GM23338 (cell line): Measurements from ENCODE around the gene DDB1. TPM values are rescaled to one million over a fixed set of nuclear protein-coding genes. Genes with fewer than 3 reads are reported as not detected.

Experiments
- ATAC-seq: fragments of 200-7000 bp; cut with Tn5 transposase; 3 replicates; pipeline ENCODE4 v1.9.1; 2020
- DNase-seq: peaks from one replicate; pipeline ENCODE4 v3.0.0-alpha.2; 2015; ENCODE audit warnings: low spot score
- H2AFZ ChIP-seq: fragments of 200-600 bp; sonication (generic); 2 replicates; pipeline ENCODE4 v1.8.0; 2016; ENCODE audit warnings: antibody characterized with exemption, mild to moderate bottlenecking, moderate library complexity
- H3F3A ChIP-seq: fragments of 200-600 bp; sonication (generic); replicated peaks from 2 replicates; pipeline ENCODE4 v1.8.0; 2017; ENCODE audit warnings: antibody characterized with exemption, mixed run types, low read depth
- H3K27ac ChIP-seq: fragments of 200-600 bp; sonication (generic); 2 replicates; pipeline ENCODE4 v1.6.1; 2016; ENCODE audit warnings: low read depth
- H3K27me3 ChIP-seq: fragments of 200-600 bp; sonication (generic); 2 replicates; pipeline ENCODE4 v1.8.0; 2016; ENCODE audit warnings: mild to moderate bottlenecking, mixed run types, moderate library complexity; ENCODE audit not compliant: insufficient read depth
- H3K36me3 ChIP-seq: fragments of 200-600 bp; sonication (generic); 2 replicates; pipeline ENCODE4 v1.8.0; 2016; ENCODE audit warnings: mild to moderate bottlenecking; ENCODE audit not compliant: insufficient read depth
- H3K4me1 ChIP-seq: fragments of 200-600 bp; sonication (generic); 2 replicates; pipeline ENCODE4 v1.8.0; 2016; ENCODE audit warnings: mild to moderate bottlenecking, moderate library complexity; ENCODE audit not compliant: insufficient read depth
- H3K4me2 ChIP-seq: fragments of 200-600 bp; sonication (generic); 2 replicates; pipeline ENCODE4 v1.7.1; 2017; ENCODE audit warnings: mixed run types
- H3K4me3 ChIP-seq: fragments of 200-600 bp; sonication (generic); 2 replicates; pipeline ENCODE4 v1.6.1; 2016; ENCODE audit warnings: mixed run types
- H3K79me2 ChIP-seq: fragments of 200-600 bp; sonication (generic); replicated peaks from 2 replicates; pipeline ENCODE4 v1.8.0; 2017; ENCODE audit warnings: mild to moderate bottlenecking; ENCODE audit not compliant: insufficient read depth
- H3K9me2 ChIP-seq: fragments of 200-600 bp; sonication (generic); 2 replicates; pipeline ENCODE4 v1.8.0; 2017; ENCODE audit not compliant: insufficient read depth
- H4K20me1 ChIP-seq: fragments of 200-600 bp; sonication (generic); replicated peaks from 2 replicates; pipeline ENCODE4 v1.8.0; 2017; ENCODE audit warnings: mild to moderate bottlenecking; ENCODE audit not compliant: insufficient read depth
- H3K27ac Mint-ChIP-seq: 2 replicates; pipeline ENCODE4 v1.8.0; 2020; ENCODE audit warnings: inconsistent platforms, mild to moderate bottlenecking, moderate library complexity, mixed read lengths
- H3K27me3 Mint-ChIP-seq: 3 replicates; pipeline ENCODE4 v1.8.0; 2022; ENCODE audit warnings: low read depth, mild to moderate bottlenecking, moderate library complexity, mixed read lengths, inconsistent platforms; ENCODE audit not compliant: insufficient read depth, poor library complexity
- H3K36me3 Mint-ChIP-seq: 3 replicates; pipeline ENCODE4 v1.8.0; 2021; ENCODE audit warnings: low read depth, mild to moderate bottlenecking, inconsistent platforms, moderate library complexity, mixed read lengths
- H3K4me1 Mint-ChIP-seq: 3 replicates; pipeline ENCODE4 v1.8.0; 2020; ENCODE audit warnings: mild to moderate bottlenecking, inconsistent platforms, mixed read lengths
- H3K4me3 Mint-ChIP-seq: 3 replicates; pipeline ENCODE4 v1.8.0; 2021; ENCODE audit warnings: moderate library complexity, mild to moderate bottlenecking, inconsistent platforms, mixed read lengths
- H3K9me3 Mint-ChIP-seq: 3 replicates; pipeline ENCODE4 v1.8.0; 2020; ENCODE audit warnings: moderate library complexity, mild to moderate bottlenecking, inconsistent platforms, mixed read lengths
- CREB1 ChIP-seq: fragments of 250-450 bp; sonication (Bioruptor Pico); IDR thresholded peaks from 2 replicates; pipeline ENCODE4 v1.5.0; 2020; ENCODE audit warnings: low read depth, mild to moderate bottlenecking, moderate library complexity
- EZH2 ChIP-seq: fragments of 200-600 bp; sonication (generic); IDR thresholded peaks from one replicate; pipeline ENCODE4 v1.8.0; 2017; ENCODE audit warnings: antibody characterized with exemption, mild to moderate bottlenecking, low read depth; ENCODE audit not compliant: unreplicated experiment
- EZH2phosphoT487 ChIP-seq: fragments of 200-600 bp; sonication (generic); IDR thresholded peaks from one replicate; pipeline ENCODE4 v1.8.1; 2018; ENCODE audit warnings: antibody characterized with exemption; ENCODE audit not compliant: unreplicated experiment
- JUNB ChIP-seq: IDR thresholded peaks from one replicate; pipeline ENCODE4 v1.6.1; 2016; ENCODE audit warnings: antibody characterized with exemption; ENCODE audit not compliant: unreplicated experiment
- NANOG ChIP-seq: IDR thresholded peaks from 2 replicates; pipeline ENCODE4 v1.6.1; 2016; ENCODE audit warnings: antibody characterized with exemption, borderline replicate concordance
- POLR2AphosphoS5 ChIP-seq: IDR thresholded peaks from 2 replicates; pipeline ENCODE4 v1.6.1; 2016; ENCODE audit warnings: antibody characterized with exemption, low read depth
- STAT1 ChIP-seq: IDR thresholded peaks from one replicate; pipeline ENCODE4 v1.6.1; 2016; ENCODE audit warnings: antibody characterized with exemption; ENCODE audit not compliant: unreplicated experiment
- ZNF114 ChIP-seq: fragments of 250-450 bp; sonication (Bioruptor Pico); IDR thresholded peaks from 2 replicates; pipeline ENCODE4 v1.5.0; 2020; ENCODE audit warnings: mild to moderate bottlenecking, moderate library complexity
- ZNF331 ChIP-seq: fragments of 250-450 bp; sonication (Bioruptor Pico); IDR thresholded peaks from 2 replicates; pipeline ENCODE4 v1.5.0; 2020; ENCODE audit warnings: low read depth, mild to moderate bottlenecking, moderate library complexity
- ZNF462 ChIP-seq: fragments of 250-450 bp; sonication (Bioruptor Pico); IDR thresholded peaks from 2 replicates; pipeline ENCODE4 v1.5.0; 2020; ENCODE audit warnings: mild to moderate bottlenecking, moderate library complexity
- polyA plus RNA-seq: library from polyadenylated mRNA; unstranded; fragments of >200 nt; fragmentation: Nextera tagmentation; extraction: Ambion mirVana; gene quantifications from 2 replicates; pipeline ENCODE4 v1.2.1, GENCODE V29; 2016
- total RNA-seq: library from RNA; depleted of rRNA; stranded (reverse); fragments of >200 nt; shearing (Covaris generic); gene quantifications from 2 replicates; pipeline ENCODE4 v1.2.3, GENCODE V29; 2014
- TF ChIP-seq, protein P1 (sequence below): IDR thresholded peaks from one replicate; pipeline ENCODE4 v1.6.1; 2018; ENCODE audit warnings: antibody characterized with exemption; ENCODE audit not compliant: unreplicated experiment
- TF ChIP-seq, protein P2 (sequence below), 2 experiments: fragments of 200-600 bp in 1 of 2; sonication (generic) in 1 of 2; conservative IDR thresholded peaks; 2 replicates each; pipeline versions ENCODE4 v1.5.1 to v1.6.1; 2016 to 2017; ENCODE audit warnings: antibody characterized with exemption in 2 of 2, low read depth in 2 of 2, mild to moderate bottlenecking in 2 of 2, moderate library complexity in 1 of 2
- TF ChIP-seq, protein P3 (sequence below): IDR thresholded peaks from 2 replicates; pipeline ENCODE4 v1.6.1; 2016; ENCODE audit warnings: antibody characterized with exemption

Gene DDB1
- total and polyA plus RNA-seq, 2 experiments from 2014 or later, result 102 to 282 TPM

DNA sequence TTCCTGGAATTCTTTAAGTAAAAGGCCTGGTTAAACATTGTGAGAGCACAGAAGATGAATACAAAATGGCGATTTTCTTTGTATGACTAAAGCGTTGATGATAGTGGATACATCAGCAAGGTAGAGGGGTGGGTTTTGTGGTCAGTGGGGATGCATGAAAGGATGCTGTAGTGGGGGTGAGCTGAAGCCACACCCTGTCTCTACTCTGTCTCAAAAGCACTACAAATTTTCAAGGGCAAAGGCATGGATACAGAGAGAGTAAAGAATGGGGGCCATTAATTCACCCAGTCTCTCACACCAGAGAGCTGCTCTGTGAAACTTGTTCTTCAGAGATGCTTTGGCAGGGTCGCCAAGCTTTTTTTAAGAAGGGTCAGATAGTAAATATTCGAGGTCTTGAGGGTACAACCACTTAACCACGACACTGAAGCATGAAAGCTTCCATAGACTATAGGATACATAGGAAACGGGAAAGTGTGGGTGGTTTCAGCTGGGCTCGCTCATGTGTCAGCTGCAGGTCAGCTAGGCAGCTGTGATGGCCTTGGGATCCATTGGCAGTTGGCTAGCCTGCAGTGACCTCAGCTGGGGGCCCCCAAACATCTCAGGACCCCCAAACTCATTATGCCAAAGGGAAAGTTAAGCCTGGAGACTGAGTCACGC lies 37.6 kb upstream of the DDB1 start:
- peaks cover 46% of the 10 kb centered on the region for H3K9me3 Mint-ChIP-seq
- Histone ChIP-seq H3K4me1 (no peaks in the 10 kb centered on the region), H2AFZ (no peak overlapping the region), H3K79me2 (no peaks in the 10 kb centered on the region), H3K9me2 (no peaks in the 10 kb centered on the region), H3F3A (peaks cover 3% of the 10 kb centered on the region; the same call in 1 of the 2 replicates), H3K4me3 (no peak overlapping the region), H3K27ac (no peak overlapping the region), H4K20me1 (peaks cover 5% of the 10 kb centered on the region), H3K4me2 (no peak overlapping the region), H3K36me3 (peaks cover 58% of the 10 kb centered on the region), H3K27me3 (no peaks in the 10 kb centered on the region)
- DNase-seq, result no peak
- H3K4me1 Mint-ChIP-seq, result no peaks in the 10 kb centered on the region
- TF ChIP-seq ZNF114 (CRISPR knock-in tag) (no peak), EZH2phosphoT487 (no peak), ZNF462 (CRISPR knock-in tag) (no peak), POLR2AphosphoS5 (no peak), EZH2 (no peak), JUNB (no peak), ZNF331 (CRISPR knock-in tag) (no peak), CREB1 (CRISPR knock-in tag) (no peak), STAT1 (no peak), NANOG (no peak)
- TF ChIP-seq, protein P1, sequence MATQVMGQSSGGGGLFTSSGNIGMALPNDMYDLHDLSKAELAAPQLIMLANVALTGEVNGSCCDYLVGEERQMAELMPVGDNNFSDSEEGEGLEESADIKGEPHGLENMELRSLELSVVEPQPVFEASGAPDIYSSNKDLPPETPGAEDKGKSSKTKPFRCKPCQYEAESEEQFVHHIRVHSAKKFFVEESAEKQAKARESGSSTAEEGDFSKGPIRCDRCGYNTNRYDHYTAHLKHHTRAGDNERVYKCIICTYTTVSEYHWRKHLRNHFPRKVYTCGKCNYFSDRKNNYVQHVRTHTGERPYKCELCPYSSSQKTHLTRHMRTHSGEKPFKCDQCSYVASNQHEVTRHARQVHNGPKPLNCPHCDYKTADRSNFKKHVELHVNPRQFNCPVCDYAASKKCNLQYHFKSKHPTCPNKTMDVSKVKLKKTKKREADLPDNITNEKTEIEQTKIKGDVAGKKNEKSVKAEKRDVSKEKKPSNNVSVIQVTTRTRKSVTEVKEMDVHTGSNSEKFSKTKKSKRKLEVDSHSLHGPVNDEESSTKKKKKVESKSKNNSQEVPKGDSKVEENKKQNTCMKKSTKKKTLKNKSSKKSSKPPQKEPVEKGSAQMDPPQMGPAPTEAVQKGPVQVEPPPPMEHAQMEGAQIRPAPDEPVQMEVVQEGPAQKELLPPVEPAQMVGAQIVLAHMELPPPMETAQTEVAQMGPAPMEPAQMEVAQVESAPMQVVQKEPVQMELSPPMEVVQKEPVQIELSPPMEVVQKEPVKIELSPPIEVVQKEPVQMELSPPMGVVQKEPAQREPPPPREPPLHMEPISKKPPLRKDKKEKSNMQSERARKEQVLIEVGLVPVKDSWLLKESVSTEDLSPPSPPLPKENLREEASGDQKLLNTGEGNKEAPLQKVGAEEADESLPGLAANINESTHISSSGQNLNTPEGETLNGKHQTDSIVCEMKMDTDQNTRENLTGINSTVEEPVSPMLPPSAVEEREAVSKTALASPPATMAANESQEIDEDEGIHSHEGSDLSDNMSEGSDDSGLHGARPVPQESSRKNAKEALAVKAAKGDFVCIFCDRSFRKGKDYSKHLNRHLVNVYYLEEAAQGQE, result no peak
- TF ChIP-seq, protein P2, sequence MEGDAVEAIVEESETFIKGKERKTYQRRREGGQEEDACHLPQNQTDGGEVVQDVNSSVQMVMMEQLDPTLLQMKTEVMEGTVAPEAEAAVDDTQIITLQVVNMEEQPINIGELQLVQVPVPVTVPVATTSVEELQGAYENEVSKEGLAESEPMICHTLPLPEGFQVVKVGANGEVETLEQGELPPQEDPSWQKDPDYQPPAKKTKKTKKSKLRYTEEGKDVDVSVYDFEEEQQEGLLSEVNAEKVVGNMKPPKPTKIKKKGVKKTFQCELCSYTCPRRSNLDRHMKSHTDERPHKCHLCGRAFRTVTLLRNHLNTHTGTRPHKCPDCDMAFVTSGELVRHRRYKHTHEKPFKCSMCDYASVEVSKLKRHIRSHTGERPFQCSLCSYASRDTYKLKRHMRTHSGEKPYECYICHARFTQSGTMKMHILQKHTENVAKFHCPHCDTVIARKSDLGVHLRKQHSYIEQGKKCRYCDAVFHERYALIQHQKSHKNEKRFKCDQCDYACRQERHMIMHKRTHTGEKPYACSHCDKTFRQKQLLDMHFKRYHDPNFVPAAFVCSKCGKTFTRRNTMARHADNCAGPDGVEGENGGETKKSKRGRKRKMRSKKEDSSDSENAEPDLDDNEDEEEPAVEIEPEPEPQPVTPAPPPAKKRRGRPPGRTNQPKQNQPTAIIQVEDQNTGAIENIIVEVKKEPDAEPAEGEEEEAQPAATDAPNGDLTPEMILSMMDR (conservative IDR thresholded peaks at IDR 0.05; ENCODE audit: low read depth in 2 of 2), result no peak
- TF ChIP-seq, protein P3, sequence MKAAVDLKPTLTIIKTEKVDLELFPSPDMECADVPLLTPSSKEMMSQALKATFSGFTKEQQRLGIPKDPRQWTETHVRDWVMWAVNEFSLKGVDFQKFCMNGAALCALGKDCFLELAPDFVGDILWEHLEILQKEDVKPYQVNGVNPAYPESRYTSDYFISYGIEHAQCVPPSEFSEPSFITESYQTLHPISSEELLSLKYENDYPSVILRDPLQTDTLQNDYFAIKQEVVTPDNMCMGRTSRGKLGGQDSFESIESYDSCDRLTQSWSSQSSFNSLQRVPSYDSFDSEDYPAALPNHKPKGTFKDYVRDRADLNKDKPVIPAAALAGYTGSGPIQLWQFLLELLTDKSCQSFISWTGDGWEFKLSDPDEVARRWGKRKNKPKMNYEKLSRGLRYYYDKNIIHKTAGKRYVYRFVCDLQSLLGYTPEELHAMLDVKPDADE, result no peak
- no peak for ATAC-seq
- H3K4me3 Mint-ChIP-seq, result no peak overlapping the region
- no peak overlapping the region for H3K27ac Mint-ChIP-seq
- peaks cover 96% of the 10 kb centered on the region for H3K36me3 Mint-ChIP-seq
- H3K27me3 Mint-ChIP-seq, result peaks cover 5% of the 10 kb centered on the region
